ENCODE results near the gene NKAPD1.
A peak's percentile ranks its signal among the peaks of the same experiment; 100 is the strongest.

The NKAPD1 gene

DNA sequence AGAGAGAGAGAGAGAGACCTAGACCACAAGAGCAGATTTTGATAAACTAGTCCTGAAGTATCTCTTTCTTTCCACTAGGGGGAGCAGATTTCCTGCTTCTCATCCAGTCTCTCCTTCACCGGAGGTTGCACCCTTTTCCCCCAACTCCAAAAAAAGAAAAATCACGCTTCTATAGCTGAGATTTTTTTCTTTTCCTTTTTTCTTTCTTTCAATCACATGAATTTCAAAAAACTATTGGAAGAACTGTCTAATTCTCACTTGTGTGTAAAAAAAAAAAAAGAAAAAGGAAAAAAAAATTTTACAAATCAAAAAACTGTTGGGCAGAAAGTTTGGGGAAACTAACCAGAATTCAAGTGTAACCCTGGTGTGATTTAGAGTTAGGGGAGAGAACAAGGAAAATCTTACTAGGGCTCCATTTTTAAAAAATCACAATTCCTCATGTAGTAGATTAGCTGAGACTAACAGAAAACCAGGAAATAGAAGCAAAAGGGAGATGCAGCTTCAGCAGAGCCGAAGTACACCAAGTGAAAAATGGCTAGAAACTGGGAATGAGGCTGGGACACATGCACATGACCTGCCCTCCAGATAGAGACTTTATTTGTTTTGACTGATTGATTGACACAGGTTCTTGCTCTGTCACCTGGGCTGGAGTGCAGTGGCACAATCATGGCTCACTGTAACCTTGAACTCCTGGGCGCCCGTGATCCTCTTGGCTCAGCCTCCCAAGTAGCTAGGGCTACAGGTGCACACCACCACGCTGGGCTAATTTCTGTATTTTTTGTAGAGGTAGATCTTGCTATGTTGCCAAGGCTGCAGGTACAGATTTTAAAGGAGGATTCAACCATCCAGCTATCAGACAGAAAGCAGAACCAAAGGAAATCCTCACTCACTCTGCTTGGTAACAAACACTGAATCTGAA is 39.7 kb downstream of the NKAPD1 start:
- TF ChIP-seq, protein P1, sequence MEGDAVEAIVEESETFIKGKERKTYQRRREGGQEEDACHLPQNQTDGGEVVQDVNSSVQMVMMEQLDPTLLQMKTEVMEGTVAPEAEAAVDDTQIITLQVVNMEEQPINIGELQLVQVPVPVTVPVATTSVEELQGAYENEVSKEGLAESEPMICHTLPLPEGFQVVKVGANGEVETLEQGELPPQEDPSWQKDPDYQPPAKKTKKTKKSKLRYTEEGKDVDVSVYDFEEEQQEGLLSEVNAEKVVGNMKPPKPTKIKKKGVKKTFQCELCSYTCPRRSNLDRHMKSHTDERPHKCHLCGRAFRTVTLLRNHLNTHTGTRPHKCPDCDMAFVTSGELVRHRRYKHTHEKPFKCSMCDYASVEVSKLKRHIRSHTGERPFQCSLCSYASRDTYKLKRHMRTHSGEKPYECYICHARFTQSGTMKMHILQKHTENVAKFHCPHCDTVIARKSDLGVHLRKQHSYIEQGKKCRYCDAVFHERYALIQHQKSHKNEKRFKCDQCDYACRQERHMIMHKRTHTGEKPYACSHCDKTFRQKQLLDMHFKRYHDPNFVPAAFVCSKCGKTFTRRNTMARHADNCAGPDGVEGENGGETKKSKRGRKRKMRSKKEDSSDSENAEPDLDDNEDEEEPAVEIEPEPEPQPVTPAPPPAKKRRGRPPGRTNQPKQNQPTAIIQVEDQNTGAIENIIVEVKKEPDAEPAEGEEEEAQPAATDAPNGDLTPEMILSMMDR (IDR thresholded peaks at IDR 0.05; ENCODE audit: insufficient read depth, missing control alignments) = peak; percentile 59
- FAIRE-seq (no peak), DNase-seq (ENCODE audit: insufficient read length, low spot score) (no peak)

DNA sequence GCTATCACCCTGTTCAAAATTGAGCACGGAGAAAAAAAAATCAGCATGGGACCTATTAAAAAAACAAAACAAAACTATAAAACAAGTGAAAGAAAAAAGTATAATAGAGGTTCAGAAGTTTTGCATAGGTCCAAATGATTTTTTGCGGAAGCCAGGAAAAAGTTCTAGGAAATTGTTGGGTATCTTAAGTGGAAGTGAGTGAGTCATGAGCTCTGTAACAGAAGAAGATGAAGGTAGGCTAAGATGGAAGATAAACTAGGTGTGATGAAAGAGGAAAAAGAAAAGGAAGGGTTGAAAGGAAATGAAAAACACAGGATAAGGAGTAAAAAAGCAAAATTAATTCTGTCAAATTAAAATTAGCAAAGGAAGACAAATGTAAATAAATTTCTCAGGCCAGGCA is 40.4 kb downstream of the NKAPD1 start:
- FAIRE-seq (no peak), DNase-seq (ENCODE audit: insufficient read length, low spot score) (no peak)
- TF ChIP-seq, protein P1 (IDR thresholded peaks at IDR 0.05; ENCODE audit: insufficient read depth, missing control alignments) = no peak

DNA sequence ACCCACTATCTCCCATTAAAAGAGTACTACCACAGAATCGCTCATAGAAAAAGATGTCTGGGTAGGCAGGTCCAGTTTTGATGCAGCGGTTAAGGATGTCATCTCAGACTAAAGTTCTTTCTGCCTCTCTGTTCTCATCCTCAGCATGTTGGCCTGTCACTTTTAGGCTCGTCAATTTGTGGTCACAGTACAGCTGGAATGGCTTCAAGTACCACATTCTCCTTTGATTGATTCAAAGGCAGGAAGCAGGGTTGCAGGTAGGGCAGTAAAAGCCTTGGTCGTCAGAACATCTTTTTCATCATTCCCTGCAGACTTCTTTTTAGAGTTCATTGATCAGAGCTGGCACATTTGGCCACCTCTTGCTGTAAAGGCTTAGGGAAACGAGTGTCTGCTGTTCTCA is 41.3 kb downstream of the NKAPD1 start:
- TF ChIP-seq, protein P1 (IDR thresholded peaks at IDR 0.05; ENCODE audit: insufficient read depth, missing control alignments) = no peak
- FAIRE-seq = no peak
- no peak for DNase-seq (ENCODE audit: insufficient read length, low spot score)

DNA sequence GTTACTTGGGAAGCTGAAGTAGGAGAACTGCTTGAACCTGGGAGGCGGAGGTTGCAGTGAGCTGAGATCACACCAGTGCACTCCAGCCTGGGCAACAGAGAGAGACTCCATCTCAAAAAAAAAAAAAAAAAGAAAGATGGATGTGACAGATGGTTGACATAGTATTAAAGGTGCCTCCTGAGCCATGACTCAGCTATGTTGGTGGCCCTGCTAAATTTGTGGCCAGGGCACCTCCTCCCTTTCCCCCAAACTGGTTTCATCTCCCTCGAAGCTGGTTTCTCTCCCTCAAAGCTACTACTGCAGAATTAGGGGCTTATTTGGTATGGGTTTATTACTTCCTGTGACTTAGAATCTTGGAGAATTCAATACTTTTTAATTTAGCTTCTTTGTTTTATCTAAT is 44.1 kb downstream of the NKAPD1 start:
- DNase-seq (ENCODE audit: insufficient read length, low spot score) (no peak), FAIRE-seq (no peak)
- TF ChIP-seq, protein P1 (IDR thresholded peaks at IDR 0.05; ENCODE audit: insufficient read depth, missing control alignments) = no peak

DNA sequence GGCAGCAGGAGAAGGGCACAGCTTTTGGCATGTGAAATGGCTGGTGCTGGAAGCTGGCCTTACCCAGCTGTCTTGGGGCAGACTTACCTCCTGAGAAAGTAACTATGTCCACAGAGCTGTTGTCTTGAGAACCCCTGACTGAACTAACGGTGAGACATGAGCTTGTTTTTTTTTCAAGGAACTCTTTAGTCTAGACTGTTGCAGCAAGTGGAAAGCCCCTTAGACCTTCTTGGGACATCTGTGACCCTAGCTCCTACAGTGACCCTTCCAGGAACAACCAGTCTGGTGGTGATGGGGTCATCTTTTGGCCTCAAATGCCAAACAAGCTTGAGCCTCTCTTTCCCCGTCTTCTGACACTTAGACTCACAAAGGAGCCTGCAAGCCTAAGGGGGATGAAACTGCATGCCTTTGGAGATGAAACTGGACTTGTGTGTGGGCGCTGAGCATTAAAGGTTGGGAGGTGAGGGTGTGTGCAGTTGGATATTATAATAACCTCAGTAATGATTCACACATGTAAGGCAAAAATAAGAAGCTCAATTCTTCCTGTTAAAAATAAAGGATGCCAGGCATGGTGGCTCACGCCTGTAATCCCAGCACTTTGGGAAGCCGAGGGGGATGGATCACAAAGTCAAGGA is 48.0 kb downstream of the NKAPD1 start:
- FAIRE-seq = no peak
- TF ChIP-seq, protein P1 (IDR thresholded peaks at IDR 0.05; ENCODE audit: insufficient read depth, missing control alignments) = no peak
- no peak for DNase-seq (ENCODE audit: insufficient read length, low spot score)

DNA sequence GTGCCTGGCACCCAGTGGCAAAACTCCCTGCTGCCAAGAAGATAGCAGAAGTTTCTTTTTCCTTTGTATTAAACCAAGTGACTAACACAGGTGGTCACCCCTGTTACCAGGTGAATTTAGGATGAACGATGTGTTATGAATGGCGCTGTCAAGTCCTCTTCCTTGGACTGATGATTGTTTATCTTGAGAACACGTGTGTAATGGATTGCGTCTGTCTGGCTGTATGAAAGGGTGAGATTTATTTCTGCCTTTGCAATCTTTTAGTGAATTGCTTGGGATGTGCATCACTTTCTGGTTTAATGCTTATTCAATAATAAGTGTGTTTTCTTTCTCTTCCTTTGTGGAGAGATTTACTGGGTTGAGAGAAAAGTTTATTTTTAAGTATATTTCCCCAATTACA is 49.0 kb downstream of the NKAPD1 start:
- TF ChIP-seq, protein P1 (IDR thresholded peaks at IDR 0.05; ENCODE audit: insufficient read depth, missing control alignments) = no peak
- DNase-seq (ENCODE audit: insufficient read length, low spot score) = no peak
- no peak for FAIRE-seq

DNA sequence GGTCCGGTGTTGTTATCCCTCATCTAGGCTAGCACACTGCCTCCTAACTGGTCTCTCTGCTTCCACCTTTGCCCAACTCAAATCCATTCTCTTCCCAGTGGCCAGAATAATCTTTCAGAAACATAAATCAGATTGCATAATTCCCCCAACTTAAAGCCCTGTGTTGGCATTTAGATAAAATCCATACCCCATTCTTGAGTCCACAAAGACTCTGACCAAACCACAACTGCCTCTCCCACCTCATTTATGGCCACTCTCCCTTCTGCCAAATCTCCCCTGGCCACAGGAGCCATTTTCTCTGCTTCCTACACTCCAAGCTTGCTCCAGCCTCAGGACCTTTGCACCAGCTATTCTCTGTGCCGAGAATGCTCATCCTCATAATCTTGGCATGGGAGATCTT is 53.0 kb downstream of the NKAPD1 start:
- DNase-seq (ENCODE audit: insufficient read length, low spot score) (no peak), FAIRE-seq (no peak)
- TF ChIP-seq, protein P1 (IDR thresholded peaks at IDR 0.05; ENCODE audit: insufficient read depth, missing control alignments) = no peak
